ENCODE data around the gene DNAJA3. TPM values are rescaled to one million over a fixed set of nuclear protein-coding genes. Genes with fewer than 3 reads are reported as not detected.
"Not testable (repeated sequence)": the region's sequence is repeated elsewhere in the genome, so short reads cannot be mapped to it uniquely, and the experiment has no call there.

The DNAJA3 gene
- total RNA-seq, 1 donor from 2014 or later, result 73.1 TPM

- no peak for DNase-seq (ENCODE audit: low spot score)
Observed at GRCh38 chr16:4386951-4387565, 38.6 kb upstream of the DNAJA3 start.

GRCh38 chr16:4387781-4388180, 37.9 kb upstream of the DNAJA3 start:
- DNase-seq (ENCODE audit: low spot score), result no peak

GRCh38 chr16:4388271-4389021, 37.2 kb upstream of the DNAJA3 start:
- no peak for DNase-seq (ENCODE audit: low spot score)

GRCh38 chr16:4389051-4389955, 36.4 kb upstream of the DNAJA3 start:
- no peak for DNase-seq (ENCODE audit: low spot score)

- no peak for DNase-seq (ENCODE audit: low spot score)
Observed at GRCh38 chr16:4390266-4391260, 35.1 kb upstream of the DNAJA3 start.

DNA sequence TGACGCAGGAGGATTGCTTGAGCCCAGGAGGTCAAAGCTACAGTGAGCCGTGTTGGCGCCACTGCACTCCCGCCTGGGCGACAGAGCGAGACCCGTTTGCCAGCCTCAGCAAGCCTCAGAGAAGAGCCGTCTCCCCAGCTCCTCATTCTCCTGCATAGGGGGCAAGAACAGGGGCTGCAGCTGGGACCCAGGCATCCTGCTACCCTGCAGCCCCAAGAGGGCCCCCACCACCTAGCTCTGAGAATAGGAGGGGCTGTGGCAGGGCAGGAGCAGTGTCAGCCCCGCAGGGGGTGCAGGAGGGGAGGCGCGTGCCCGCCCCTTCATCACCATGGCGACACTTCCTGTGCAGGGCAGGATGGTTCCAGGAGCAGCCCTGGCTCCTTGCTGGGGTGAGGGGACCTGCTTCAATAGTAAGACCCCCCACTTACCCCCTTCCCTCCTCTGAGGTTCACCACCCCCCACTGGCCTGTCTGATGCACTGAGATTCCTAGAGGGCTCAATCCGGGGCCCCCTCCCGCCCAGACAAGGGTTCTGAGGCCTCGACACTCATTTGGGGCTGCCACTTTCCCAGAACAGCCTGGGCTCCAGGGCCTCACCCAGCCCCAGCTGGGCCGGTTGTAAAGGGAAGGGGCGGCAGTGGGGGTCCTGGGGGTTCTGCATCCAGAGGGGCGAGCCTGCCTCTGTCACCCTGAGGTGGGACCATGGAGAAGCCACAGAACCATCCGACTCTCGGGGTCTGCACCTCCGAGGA, 33.9 kb upstream of the DNAJA3 start:
- no peak for DNase-seq (ENCODE audit: low spot score)

- DNase-seq (ENCODE audit: low spot score), result no peak
Observed at GRCh38 chr16:4392382-4393239, 33.1 kb upstream of the DNAJA3 start.

- DNase-seq (ENCODE audit: low spot score), result no peak
Observed at GRCh38 chr16:4393240-4393600, 32.4 kb upstream of the DNAJA3 start.

DNA sequence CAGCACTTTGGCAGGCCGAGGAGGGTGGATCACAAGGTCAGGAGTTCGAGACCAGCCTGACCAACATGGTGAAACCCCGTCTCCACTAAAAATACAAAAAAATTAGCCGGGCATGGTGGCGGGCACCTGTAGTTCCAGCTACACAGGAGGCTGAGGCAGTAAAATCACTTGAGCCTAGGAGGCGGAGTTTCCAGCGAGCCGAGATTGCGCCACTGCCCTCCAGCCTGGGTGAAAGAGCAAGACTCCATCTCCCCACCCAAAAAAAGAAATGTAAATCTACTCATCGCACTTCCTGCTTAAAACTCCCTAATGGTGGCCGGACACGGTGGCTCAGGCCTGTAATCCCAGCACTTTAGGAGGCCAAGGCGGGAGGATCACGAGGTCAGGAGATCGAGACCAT, 31.8 kb upstream of the DNAJA3 start:
- not testable (repeated sequence) for DNase-seq (ENCODE audit: low spot score)

DNA sequence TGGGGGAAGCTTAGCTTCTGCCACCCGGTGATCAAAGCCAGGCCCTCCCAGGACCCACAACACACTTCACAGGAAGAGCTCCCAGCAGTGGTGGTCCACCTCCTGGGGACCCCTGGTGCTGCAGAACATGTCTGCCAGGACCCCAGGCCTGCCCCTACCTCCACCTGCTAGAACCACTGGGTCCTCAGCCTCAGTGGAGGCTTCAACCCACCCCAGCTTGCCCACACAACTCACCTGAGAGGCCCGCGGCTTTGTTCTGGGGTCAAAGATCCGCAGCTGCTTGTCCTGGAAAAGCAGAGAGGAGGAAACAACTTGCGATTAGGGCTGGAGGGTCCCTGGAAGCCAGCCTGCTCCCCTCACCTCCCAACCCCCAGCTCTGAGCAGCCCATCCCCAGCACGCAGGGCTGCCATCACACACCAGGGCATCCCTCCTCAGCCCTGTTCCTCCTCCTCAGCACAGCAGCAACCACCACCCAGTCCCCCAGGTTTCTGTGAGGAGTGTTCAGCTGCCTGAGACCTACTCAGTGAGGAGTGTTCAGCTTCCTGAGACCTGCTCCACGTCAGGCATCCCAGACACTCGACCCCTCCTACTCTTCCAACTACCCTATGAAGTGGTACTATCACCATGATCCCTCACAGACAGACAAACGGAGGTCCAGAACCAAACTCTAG, 30.5 kb upstream of the DNAJA3 start:
- DNase-seq (ENCODE audit: low spot score), result no peak

GRCh38 chr16:4399001-4399730, 26.5 kb upstream of the DNAJA3 start:
- no peak for DNase-seq (ENCODE audit: low spot score)

DNA sequence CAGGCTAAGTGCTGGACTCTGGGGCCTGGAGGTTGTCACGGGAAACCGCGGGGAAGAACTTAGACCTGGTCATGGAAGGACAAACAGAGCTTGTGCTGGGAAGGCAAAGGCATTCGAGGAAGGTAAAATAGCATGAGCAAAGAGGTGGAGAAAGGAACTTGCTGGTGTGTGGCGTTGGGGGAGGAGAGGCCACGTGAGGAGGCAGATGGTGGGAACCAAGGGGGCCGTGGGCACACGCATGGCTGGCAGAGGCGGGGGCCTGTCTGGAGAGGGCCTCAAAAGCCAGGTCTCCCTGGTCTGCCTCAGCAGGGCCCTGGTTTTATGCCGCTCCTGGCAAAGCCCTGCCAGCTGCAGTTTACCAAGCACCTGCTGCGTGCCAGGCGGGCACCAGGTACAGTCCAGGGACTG, 24.6 kb upstream of the DNAJA3 start:
- DNase-seq (ENCODE audit: low spot score), result no peak

- no peak for DNase-seq (ENCODE audit: low spot score)
Observed at GRCh38 chr16:4401510-4401909, 24.2 kb upstream of the DNAJA3 start.

DNA sequence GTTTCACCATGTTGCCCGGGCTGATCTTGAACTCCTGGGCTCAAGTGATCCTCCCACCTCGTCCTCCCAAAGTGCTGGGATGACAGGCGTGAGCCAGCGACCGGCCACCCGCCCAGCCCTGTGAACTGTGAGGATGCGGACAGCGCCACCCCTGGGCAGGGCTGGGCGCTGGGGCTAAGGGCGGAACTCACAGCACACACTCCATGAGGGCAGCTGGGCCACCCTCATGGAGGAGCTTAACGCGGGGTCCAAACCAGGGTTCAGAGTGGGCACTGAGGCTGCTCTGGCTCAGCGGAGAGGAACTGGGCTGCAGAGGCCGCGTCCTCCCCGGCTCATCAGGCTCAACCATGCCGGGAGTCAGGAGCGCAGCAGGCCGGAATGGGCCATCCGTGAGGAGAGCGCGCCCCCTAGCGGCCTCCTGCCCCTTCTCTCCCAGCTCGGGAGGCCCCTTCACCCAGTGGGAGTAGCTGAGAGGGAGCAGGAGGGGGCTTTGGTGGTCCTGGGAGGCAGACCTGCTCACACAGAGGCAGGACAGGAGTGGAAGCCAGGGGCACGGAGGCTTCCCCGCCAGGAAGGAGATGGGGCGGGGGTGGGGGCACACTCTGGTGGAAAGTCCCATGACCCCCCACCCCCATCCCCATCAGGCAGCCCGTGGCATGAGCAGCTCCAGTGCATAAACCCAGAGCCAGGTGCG, 23.1 kb upstream of the DNAJA3 start:
- peak; percentile 86 for DNase-seq (ENCODE audit: low spot score)

- DNase-seq (ENCODE audit: low spot score), result no peak
Observed at GRCh38 chr16:4403133-4403949, 22.3 kb upstream of the DNAJA3 start.

DNA sequence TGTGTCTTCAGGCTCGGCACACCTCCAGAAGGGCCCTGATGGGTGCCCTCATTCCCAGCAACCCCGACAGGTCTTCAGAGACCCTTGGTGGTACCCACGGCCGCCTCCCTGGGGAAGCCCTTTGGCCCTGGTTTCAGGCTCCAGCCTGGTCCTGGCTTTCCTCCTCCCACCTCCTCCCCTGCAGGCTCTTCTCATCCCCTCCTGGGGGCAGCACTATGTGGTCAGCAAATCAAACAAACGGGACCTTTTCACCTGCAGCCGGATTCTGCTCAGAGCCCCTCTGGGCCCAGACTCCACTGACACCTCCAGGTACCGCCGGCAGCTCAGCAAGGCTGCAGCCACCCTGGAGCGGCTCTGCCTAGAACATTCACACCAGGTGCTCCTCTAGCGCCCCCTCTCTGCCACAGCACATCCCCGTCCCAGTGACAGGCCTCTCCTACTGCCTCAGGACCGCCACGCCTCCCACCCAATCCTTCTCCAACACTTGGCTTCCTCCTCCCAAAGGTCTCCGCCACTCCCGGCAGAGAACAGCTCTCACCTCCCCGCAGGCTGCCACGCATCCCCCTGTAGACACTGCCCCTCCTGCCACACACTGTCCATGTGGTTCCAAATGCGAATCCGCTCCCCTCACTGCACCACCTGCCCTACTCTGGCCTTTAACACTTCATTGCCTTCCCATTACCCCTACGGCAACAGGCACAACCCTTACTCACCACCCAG, 21.3 kb upstream of the DNAJA3 start:
- DNase-seq (ENCODE audit: low spot score), result no peak

Measured in ureter (tissue), 1 donor.